DOHH2 (cell line): ENCODE data around the gene OPN1SW.

Experiments used
- H3F3A ChIP-seq: fragments of 200-600 bp; sonication (generic), shearing (Covaris generic); 2 replicates; pipeline ENCODE4 v1.6.0; 2016; ENCODE audit warnings: antibody characterized with exemption, mild to moderate bottlenecking; ENCODE audit not compliant: control insufficient read depth, insufficient read depth
- H3K27ac ChIP-seq: fragments of 200-600 bp; sonication (generic); 2 replicates; pipeline ENCODE4 v1.5.1; 2014; ENCODE audit warnings: low read depth, mild to moderate bottlenecking, low read length, moderate library complexity
- H3K27me3 ChIP-seq: fragments of 200-600 bp; sonication (generic); 2 replicates; pipeline ENCODE4 v1.6.1; 2014; ENCODE audit warnings: mild to moderate bottlenecking, low read length, mixed read lengths; ENCODE audit not compliant: control insufficient read depth
- H3K36me3 ChIP-seq: fragments of 200-600 bp; sonication (generic); 2 replicates; pipeline ENCODE4 v1.6.1; 2014; ENCODE audit warnings: mild to moderate bottlenecking, low read length, moderate library complexity, mixed read lengths; ENCODE audit not compliant: control insufficient read depth
- H3K4me1 ChIP-seq: fragments of 200-600 bp; sonication (generic); 2 replicates; pipeline ENCODE4 v1.6.1; 2014; ENCODE audit warnings: mild to moderate bottlenecking, low read length, mixed read lengths; ENCODE audit not compliant: control insufficient read depth
- H3K4me2 ChIP-seq: fragments of 200-600 bp; sonication (generic); 2 replicates; pipeline ENCODE4 v1.6.0; 2014; ENCODE audit warnings: mild to moderate bottlenecking, low read length, moderate library complexity
- H3K4me3 ChIP-seq: fragments of 200-600 bp; sonication (generic); 2 replicates; pipeline ENCODE4 v1.5.1; 2014; ENCODE audit warnings: mild to moderate bottlenecking, low read length, mixed read lengths
- H3K79me2 ChIP-seq: fragments of 200-600 bp; sonication (generic); 2 replicates; pipeline ENCODE4 v1.6.1; 2014; ENCODE audit warnings: mild to moderate bottlenecking, low read length, mixed read lengths; ENCODE audit not compliant: control insufficient read depth
- H3K9me2 ChIP-seq: fragments of 200-600 bp; sonication (generic); replicated peaks from 2 replicates; pipeline ENCODE4 v1.6.1; 2014; ENCODE audit warnings: mild to moderate bottlenecking, low read length, mixed read lengths; ENCODE audit not compliant: control insufficient read depth
- H3K9me3 ChIP-seq: fragments of 200-600 bp; sonication (generic); 2 replicates; pipeline ENCODE4 v1.6.1; 2014; ENCODE audit warnings: antibody characterized with exemption, low read length, mixed read lengths; ENCODE audit not compliant: control insufficient read depth, insufficient read depth
- H4K20me1 ChIP-seq: fragments of 200-600 bp; sonication (generic); 2 replicates; pipeline ENCODE4 v1.6.0; 2014; ENCODE audit warnings: low read depth, mild to moderate bottlenecking, antibody characterized with exemption, low read length, moderate library complexity; ENCODE audit not compliant: control insufficient read depth, insufficient read depth
- EZH2phosphoT487 ChIP-seq: fragments of 200-600 bp; sonication (generic); IDR thresholded peaks from 2 replicates; pipeline ENCODE4 v1.6.1; 2017; ENCODE audit warnings: borderline replicate concordance, mild to moderate bottlenecking, antibody characterized with exemption, low read length, moderate library complexity, mixed read lengths
- TF ChIP-seq, protein P1 (sequence below): fragments of 200-600 bp; sonication (generic); IDR thresholded peaks from one replicate; pipeline ENCODE4 v1.5.1; 2014; ENCODE audit warnings: antibody characterized with exemption, mild to moderate bottlenecking, low read depth, low read length; ENCODE audit not compliant: poor library complexity, severe bottlenecking

The OPN1SW gene

DNA sequence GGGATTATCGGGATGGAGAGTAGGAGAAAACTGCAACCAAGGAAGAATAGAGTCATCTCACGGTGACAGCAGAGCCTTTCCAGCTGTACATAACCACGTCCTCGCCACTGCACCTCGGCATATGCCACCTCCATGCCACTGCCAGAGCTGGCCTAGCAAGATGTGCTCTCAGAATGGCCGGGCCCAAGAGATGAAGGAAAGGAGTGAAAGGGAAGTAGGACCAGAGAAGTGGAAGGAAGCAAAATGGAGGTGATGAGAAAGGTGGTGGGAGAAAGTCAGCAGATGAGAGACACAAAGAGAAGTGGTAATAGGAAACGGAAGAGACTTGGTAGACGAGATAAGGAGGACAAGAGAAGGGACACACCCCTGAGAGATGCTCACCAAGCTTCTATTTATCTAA, 44.4 kb downstream of the OPN1SW start:
- peaks cover 22% of the 10 kb centered on the region for H3K4me1 ChIP-seq
- H3K4me3 ChIP-seq = no peak overlapping the region

GRCh38 chr7:128729494-128729893, 46.1 kb downstream of the OPN1SW start:
- Histone ChIP-seq H3K9me3 (peaks cover 5% of the 10 kb centered on the region), H3K27ac (no peak overlapping the region), H3K27me3 (no peaks in the 10 kb centered on the region), H3K4me2 (no peak overlapping the region), H3K4me1 (peaks cover 18% of the 10 kb centered on the region), H3F3A (no peaks in the 10 kb centered on the region), H3K4me3 (no peak overlapping the region), H3K79me2 (no peaks in the 10 kb centered on the region), H3K36me3 (no peaks in the 10 kb centered on the region), H3K9me2 (no peaks in the 10 kb centered on the region), H4K20me1 (no peaks in the 10 kb centered on the region)
- TF ChIP-seq EZH2phosphoT487 = no peak
- TF ChIP-seq, protein P1, sequence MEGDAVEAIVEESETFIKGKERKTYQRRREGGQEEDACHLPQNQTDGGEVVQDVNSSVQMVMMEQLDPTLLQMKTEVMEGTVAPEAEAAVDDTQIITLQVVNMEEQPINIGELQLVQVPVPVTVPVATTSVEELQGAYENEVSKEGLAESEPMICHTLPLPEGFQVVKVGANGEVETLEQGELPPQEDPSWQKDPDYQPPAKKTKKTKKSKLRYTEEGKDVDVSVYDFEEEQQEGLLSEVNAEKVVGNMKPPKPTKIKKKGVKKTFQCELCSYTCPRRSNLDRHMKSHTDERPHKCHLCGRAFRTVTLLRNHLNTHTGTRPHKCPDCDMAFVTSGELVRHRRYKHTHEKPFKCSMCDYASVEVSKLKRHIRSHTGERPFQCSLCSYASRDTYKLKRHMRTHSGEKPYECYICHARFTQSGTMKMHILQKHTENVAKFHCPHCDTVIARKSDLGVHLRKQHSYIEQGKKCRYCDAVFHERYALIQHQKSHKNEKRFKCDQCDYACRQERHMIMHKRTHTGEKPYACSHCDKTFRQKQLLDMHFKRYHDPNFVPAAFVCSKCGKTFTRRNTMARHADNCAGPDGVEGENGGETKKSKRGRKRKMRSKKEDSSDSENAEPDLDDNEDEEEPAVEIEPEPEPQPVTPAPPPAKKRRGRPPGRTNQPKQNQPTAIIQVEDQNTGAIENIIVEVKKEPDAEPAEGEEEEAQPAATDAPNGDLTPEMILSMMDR = no peak

More for the DNA sequence above, 44.4 kb downstream of the OPN1SW start:
- no peaks in the 10 kb centered on the region for H4K20me1 ChIP-seq
- no peaks in the 10 kb centered on the region for H3K27me3 ChIP-seq
- H3K4me2 ChIP-seq = no peak overlapping the region
- H3K27ac ChIP-seq = no peak overlapping the region
- no peaks in the 10 kb centered on the region for H3K9me2 ChIP-seq
- no peaks in the 10 kb centered on the region for H3K9me3 ChIP-seq
- H3K79me2 ChIP-seq = no peaks in the 10 kb centered on the region
- no peaks in the 10 kb centered on the region for H3F3A ChIP-seq
- no peaks in the 10 kb centered on the region for H3K36me3 ChIP-seq
- TF ChIP-seq, protein P1 = no peak
- no peak for TF ChIP-seq EZH2phosphoT487

DNA sequence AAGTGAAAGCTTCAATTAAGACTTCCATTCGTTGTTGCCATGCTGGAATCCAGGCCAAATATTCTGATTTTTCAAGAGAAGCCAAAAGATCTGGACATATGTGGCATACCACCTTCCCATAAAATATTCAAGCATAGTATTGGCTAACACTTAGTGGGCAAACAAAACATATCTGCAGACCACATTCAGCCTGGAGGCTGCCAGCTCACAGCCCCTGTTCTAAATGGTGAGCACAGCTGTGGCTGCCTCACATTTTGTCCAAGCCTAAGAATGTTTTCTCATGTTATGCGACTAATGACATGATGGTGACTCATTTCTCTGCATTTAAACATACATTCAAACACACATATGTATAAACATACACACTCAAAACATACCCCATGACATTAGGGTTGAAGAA, 47.0 kb downstream of the OPN1SW start:
- Histone ChIP-seq H3K4me2 (no peak overlapping the region), H3K27me3 (0 out of 2 replicates have a peak, but pooled peaks cover 4% of the 10 kb centered on the region), H3K27ac (no peak overlapping the region), H3K36me3 (no peaks in the 10 kb centered on the region), H3F3A (no peaks in the 10 kb centered on the region), H3K79me2 (no peaks in the 10 kb centered on the region), H3K9me3 (peaks cover 5% of the 10 kb centered on the region), H3K4me3 (no peak overlapping the region), H3K9me2 (no peaks in the 10 kb centered on the region), H3K4me1 (peaks cover 15% of the 10 kb centered on the region), H4K20me1 (no peaks in the 10 kb centered on the region)
- TF ChIP-seq EZH2phosphoT487 = no peak
- TF ChIP-seq, protein P1 = no peak

- H3K9me2 ChIP-seq = no peaks in the 10 kb centered on the region
- H4K20me1 ChIP-seq = no peaks in the 10 kb centered on the region
- 0 out of 2 replicates have a peak, but pooled peaks cover 4% of the 10 kb centered on the region for H3K27me3 ChIP-seq
- H3K79me2 ChIP-seq = no peaks in the 10 kb centered on the region
- H3K27ac ChIP-seq = no peak overlapping the region
- no peak overlapping the region for H3K4me2 ChIP-seq
- no peaks in the 10 kb centered on the region for H3K36me3 ChIP-seq
- H3F3A ChIP-seq = no peaks in the 10 kb centered on the region
- H3K4me1 ChIP-seq = peaks cover 15% of the 10 kb centered on the region
- no peak overlapping the region for H3K4me3 ChIP-seq
- TF ChIP-seq, protein P1 = no peak
- TF ChIP-seq EZH2phosphoT487 = no peak
- H3K9me3 ChIP-seq = peaks cover 5% of the 10 kb centered on the region
Observed at GRCh38 chr7:128727239-128727638, 48.4 kb downstream of the OPN1SW start.
